MV-4-11 (cell line): ENCODE results near the gene APPBP2.
"Not testable (repeated sequence)": the region's sequence is repeated elsewhere in the genome, so short reads cannot be mapped to it uniquely, and the experiment has no call there.

ENCODE experiments used
- DNase-seq: peaks from one replicate; lab custom pipeline; 2025; lab: John Stamatoyannopoulos, UW

The APPBP2 gene

DNA sequence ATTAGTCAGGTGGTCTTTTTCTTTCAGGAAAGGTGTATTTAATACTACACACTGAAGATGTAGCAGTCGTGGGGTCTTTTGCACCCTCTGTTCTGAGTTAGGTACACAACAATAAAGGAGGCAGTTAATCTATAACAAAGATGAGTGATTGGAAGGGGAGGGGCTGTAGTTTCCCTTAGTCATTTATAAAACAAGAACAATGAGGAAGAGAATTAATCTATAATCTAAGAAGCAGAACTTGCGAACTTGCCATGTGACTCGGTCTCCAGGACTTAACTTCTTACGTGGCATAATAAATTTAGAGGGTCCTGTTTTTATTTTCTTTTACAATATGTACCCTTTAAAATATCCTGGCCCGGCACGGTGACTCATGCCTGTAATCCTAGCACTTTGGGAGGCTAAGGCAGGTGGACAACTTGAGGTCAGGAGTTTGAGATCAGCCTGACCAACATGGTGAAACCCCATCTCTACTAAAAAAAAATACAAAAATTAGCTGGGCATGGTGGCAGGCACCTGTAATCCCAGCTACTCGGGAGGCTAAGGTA, 8.6 kb upstream of the APPBP2 start:
- DNase-seq, result no peak

DNA sequence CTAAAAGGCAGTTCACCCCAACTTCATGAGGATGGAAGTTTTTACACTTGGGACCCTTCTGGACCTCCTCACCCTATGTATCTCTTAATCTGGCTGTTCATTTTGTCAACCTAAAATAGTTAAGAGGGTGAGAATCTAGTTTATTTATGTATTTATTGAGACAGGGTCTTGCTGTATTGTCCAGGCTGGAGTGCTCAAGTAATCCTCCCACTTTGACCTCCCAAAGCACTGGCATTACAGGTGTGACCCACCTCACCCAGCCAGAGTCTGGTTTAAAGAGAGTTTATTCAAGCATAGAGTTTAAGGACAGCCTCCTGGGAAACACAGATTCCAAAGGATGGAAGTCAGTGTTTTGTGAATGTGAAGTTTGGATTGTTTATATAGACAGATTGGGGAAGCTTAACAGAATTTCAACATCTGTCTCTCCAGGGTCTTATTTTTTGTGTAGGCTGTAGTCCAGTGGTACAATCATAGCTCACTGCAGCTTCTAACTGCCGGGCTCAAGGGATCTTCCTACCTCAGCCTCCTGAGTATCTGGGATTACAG, 8.0 kb upstream of the APPBP2 start:
- no peak for DNase-seq

DNA sequence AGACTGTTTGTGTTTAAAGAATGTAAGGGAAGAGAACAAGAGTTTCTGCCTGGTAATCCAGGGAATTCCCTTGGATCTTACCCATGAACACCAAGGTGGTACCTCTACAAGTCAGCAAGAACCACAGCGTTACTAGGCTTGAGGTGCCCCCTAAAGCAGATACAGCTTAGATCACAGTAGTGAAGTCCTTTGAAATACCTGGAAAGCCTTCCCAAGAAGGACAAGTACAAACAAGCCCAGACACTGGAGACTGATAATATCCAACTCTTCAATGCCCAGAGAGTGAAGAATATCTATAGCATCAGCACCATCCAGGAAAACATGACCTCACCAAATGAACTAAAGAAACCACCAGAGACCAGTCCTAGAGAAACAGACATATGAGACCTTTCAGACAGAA, 3.8 kb upstream of the APPBP2 start:
- no peak for DNase-seq

DNA sequence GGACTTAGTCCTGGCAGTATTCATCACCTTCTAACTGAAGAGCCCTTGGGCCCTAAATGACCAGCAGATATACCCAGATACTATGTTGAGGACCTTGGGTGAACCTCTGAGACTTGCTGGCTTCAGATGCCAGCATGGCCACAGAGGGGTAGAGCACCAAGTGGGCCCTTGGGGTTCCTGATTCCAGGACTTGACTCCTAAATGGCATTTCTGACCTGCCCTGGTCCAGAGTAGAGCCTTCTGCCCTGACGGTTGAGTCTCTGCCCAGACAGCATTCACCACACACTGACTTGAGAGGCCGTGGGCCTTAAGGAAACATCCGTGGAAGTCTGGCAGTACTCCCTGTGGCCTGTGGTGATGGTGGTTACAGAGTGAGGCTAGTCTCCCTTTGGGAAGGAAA, 2.8 kb upstream of the APPBP2 start:
- DNase-seq, result no peak

- no peak for DNase-seq
Observed at GRCh38 chr17:60527701-60528100, 1.7 kb upstream of the APPBP2 start.

- no peak for DNase-seq
Observed at GRCh38 chr17:60526726-60527125, 684 bp upstream of the APPBP2 start.

DNA sequence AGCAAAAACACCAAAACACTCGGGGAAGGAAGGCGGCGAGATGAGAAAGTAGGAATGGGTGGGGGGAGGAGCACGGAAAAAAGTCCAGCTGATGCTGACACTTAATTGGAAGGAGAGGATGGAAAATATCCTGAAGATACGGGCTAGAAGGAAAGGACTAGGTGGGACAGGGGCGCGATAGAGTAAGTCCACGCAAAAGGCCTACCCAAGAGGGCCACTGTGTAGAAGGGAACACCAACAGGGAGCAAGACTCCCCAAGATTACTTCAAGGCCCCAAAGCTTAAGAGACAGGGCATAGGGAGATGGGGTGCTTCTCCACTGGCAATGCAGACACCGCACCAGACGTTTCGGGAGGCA, 736 bp downstream of the APPBP2 start:
- DNase-seq, result no peak

DNA sequence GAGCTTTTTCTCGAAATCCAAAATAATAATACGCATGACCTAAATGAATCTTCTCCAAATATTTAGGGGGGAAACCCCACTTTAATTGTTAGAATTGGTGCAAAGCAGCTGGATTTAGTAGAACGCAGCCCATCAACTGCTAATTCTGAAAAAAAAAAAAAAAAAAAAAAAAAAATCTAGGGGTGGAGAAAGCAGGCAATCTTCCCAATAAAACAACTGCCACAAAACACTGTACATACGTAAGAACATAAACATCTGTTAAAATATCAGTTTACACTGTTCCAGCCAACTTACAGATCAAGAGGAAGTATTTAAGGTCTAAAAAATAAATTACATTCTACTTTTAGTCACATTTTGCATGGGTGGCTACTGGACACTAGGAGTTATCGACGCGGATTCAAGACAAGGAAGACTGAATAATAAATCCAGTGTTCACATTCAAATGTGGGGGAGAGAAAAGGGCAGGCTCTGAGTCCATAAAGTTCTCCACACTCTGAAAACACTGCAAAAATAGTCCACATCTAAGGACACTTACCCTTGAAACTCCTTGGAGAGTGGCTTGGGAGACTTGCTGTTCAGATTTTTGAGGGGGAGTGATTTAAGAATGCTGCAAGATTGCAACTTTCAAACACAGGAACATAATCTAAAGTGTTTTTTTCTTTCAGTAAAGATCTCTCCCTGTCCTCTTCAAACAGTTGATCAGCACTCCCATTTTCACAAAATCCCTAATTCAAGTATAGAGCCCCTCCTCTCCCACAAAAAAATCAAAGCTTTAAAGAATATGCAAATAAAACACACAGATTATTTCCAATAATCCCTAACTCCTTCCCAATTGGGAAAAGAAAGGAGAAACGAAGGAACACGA, 1.3 kb downstream of the APPBP2 start:
- no peak for DNase-seq

DNA sequence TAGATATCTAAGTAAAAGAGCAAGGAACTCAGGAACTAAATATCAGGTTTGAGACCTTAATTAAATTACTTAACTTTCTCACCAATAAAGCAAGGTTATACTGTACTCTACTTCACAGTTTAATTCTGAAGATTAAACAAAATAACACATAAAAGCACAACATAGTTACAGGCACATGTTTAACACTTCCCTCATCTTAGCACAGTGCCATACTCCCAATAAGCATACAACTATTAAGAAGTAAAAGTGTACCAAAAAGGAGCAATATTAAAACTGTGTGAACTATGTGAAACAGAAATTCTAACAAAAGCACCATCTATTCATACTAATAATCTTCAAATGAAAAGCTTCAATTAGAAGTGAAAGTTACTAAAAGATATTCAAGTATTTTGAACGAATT, 2.2 kb downstream of the APPBP2 start:
- DNase-seq, result no peak

- no peak for DNase-seq
Observed at GRCh38 chr17:60522889-60523626, 3.0 kb downstream of the APPBP2 start.

DNA sequence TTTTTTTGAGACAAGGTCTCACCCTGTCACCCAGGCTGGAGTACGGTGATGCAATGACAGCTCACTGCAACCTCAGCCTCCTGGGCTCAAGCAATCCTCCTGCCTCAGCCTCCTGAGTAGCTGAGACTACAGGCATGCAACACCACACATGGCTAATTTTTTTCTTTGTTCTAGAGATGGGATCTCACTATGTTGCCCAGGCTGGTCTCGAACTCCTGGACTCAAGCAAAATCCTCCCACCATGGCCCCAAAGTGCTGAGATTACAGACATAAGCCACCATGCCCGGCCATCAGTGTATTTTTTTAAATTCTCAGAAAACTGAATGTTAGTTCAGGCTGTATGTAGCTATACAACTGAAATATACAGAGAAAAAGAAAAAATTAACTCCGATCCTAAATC, 6.2 kb downstream of the APPBP2 start:
- DNase-seq, result no peak

DNA sequence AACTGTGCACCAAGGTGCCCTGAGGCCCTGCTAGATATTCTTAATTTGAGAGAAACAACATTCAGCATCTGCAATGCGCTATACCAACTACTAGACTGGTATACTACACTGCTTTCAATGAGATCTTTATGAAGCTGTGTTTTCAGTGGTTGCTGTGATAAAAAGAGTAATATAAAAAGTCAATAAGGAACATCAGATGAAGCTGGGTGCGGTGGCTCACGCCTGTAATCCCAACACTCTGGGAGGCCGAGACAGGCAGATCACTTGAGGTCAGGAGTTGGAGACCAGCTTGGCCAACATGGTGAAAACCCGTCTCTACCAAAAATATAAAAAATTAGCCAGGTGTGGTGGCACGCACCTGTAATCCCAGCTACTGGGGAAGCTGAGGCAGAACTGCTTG, 10.4 kb downstream of the APPBP2 start:
- DNase-seq, result not testable (repeated sequence)

- not testable (repeated sequence) for DNase-seq
Observed at GRCh38 chr17:60515199-60515598, 10.8 kb downstream of the APPBP2 start.

GRCh38 chr17:60514500-60514899, 11.5 kb downstream of the APPBP2 start:
- DNase-seq, result no peak

DNA sequence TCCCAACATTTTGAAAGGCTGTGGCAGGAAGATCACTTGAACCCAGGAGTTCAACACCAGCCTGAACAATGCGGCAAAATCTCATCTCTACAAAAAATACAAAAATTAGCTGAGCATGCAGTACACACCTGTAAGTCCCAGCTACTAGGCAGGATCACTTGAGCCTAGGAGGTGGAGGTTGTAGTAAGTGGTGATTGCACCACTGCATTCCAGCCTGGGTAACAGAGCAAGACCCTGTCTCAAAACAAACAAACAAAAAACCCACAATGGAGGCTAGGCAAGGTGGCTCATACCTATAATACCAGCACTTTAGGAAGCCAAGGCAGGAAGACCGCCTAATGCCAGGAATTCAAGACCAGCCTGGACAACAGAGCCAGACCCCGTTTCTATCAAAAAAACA, 12.0 kb downstream of the APPBP2 start:
- no peak for DNase-seq

DNA sequence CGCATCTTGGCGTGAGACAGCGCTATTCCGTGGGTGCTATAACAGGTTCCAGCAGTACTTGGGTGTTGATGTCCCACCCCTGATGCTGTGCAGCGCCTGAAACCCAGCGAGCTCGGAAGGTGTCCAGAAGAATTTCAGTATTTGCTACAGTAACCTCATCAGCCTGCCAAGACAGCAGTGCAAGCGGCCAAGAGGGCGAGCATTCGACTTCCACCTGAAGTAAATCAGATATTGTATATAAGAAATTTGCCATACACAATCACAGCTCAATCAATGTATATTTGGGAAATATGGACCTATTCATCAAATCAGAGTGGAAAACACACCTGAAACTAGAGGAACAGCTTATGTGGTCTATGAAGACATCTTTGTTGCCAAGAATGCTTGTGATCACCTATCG, 13.0 kb downstream of the APPBP2 start:
- no peak for DNase-seq

- no peak for DNase-seq
Observed at GRCh38 chr17:60510723-60511122, 15.3 kb downstream of the APPBP2 start.

DNA sequence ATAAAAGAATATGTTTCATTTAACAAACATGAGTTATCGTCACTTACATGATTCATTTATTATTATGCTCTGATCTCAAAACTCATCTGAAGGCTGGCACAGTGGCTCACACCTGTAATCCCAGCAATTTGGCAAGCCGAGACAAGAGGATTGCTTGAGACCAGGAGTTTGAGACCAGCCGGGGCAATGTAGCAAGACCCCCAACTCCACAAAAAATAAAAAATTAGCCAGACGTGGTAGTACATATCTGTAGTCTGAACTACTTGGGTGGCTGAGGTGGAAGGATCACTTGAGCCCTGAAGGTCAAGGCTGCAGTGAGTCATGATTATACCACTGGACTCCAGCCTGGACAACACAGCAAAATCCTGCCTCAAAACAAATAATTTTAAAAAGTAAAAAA, 16.0 kb downstream of the APPBP2 start:
- no peak for DNase-seq

- no peak for DNase-seq
Observed at GRCh38 chr17:60508384-60508980, 17.6 kb downstream of the APPBP2 start.

- peak; percentile 33 for DNase-seq
Observed at GRCh38 chr17:60506312-60506711, 19.7 kb downstream of the APPBP2 start.

DNA sequence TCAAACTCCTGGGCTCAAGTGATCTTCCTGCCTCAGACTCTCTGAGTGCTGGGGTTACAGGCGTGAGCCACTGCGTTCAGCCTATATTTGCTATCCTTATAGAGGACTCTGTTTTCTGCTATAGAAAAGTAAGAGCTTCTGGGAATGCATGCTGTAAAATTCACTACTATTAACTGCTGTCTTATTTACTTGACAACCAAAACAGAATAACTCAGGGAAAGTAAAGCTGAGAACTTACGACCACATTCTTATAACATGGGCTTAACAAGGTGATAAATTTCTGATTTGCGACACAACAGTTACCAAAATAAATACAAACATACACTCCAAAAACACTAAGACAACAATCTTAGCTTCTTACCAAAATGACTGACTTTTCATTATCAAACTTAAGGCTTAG, 23.9 kb downstream of the APPBP2 start:
- no peak for DNase-seq

- DNase-seq, result no peak
Observed at GRCh38 chr17:60501589-60501988, 24.5 kb downstream of the APPBP2 start.

GRCh38 chr17:60496041-60496440, 30.0 kb downstream of the APPBP2 start:
- no peak for DNase-seq
